HG03064 (cell line): ENCODE results near the gene EEF1G.
"Not testable (repeated sequence)": the region's sequence is repeated elsewhere in the genome, so short reads cannot be mapped to it uniquely, and the experiment has no call there.

Experiments
- ATAC-seq: cut with Tn5 transposase; IDR thresholded peaks from one replicate; pipeline ENCODE4 v1.9.1; 2021; ENCODE audit warnings: low read depth; ENCODE audit not compliant: unreplicated experiment

Gene EEF1G

GRCh38 chr11:62580959-62581715 lies 7.4 kb upstream of the EEF1G start:
- no peak for ATAC-seq

- no peak for ATAC-seq
Measured at GRCh38 chr11:62579252-62579651, 5.6 kb upstream of the EEF1G start.

GRCh38 chr11:62578541-62578940 lies 4.8 kb upstream of the EEF1G start:
- ATAC-seq = no peak

- ATAC-seq = no peak
Measured at GRCh38 chr11:62577046-62577714, 3.5 kb upstream of the EEF1G start.

GRCh38 chr11:62575837-62576236 lies 2.1 kb upstream of the EEF1G start:
- no peak for ATAC-seq

DNA sequence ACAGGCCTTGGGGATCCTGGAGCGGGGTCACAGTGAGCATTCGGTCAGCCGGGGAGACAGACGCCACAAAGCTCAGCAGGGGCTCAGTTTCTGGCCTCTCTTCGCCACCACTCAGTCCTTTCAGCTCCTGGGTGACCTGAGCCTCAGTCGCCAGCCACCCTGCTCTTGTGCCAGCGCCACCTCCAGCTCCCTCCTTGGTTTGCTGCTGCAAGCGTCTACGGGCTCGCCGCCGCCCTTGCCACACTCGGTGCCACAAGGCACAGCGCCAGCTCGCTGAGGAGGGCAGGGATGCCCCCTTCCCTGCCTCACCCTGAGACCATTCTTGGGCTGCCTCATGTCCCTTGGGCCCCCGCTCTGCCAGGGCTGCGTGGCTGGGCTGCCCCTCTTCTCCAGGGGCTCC lies 1.5 kb upstream of the EEF1G start:
- no peak for ATAC-seq

DNA sequence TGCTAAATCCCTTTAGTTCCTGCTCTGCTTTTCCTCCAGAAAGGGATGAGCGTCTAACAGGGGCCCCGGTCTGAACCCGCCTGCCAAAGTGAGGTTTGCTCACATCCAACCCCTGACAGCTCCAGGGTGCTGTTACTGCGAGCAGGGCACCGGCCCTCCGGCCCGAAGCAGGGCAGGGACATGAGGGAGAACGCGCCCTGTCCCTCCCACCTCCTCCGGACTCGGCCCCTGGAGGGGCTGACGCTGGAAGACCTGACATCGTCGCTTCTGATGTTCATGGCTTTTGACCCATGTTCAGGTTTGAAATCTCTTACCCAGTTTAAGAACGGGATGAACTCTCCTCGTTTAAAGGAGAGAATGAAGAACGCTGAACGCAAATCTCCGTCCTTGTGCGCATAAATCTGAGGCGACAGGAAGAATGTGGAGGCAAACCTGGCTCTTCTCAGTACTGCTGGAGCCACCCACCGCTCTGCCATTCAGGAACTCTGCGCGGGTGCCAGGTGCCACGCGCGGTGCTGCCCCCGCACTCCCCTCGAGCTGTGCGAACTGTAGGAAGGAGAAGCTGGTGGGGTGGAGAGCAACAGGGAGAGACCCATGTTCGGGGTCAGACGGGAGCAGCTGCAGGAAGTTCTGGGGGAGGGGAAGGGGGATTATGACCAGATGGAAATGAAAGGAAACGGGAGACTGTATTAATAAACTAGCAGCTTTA lies 826 bp upstream of the EEF1G start:
- peak; percentile 9 for ATAC-seq

- ATAC-seq = no peak
Measured at GRCh38 chr11:62573006-62573591, 592 bp downstream of the EEF1G start.

DNA sequence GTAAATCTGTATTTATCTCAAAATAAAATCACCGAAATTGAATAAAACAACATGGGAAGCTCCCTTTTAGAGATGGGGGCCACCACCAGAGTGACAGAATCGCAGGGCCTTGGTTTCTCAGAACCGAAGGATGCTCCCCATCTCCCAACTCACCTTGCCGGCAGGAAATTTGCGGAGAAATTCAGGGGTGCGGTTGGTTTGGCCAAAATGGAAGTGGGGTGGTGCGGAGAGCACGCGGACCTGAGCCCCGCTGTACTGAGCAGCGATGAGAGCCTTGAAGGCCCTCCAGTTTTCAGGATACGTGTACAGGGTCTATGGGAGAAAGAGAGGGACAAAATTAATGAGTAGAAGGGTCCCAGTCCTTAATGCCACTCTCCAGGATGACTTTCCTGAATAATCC lies 1.3 kb downstream of the EEF1G start:
- no peak for ATAC-seq

DNA sequence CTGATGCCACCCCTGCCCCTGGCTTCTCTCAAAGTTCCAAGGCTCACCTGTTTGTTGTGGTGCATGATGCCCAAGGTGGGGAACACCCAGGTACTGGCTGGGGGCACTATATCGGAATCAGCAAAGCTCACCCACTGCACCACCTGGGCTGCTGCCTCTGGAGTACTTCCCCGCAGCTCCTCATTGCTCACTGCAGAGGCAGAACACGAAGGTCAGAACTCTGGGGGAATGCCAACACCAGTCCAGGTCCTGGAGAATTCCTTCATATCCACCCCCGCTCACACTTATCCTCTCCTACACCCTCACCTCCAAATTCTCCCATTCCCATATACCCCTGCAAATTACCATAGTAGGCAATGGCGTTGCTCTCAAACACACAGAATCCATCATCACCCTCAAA lies 2.2 kb downstream of the EEF1G start:
- ATAC-seq = not testable (repeated sequence)

GRCh38 chr11:62570903-62571302 lies 2.8 kb downstream of the EEF1G start:
- ATAC-seq = not testable (repeated sequence)

DNA sequence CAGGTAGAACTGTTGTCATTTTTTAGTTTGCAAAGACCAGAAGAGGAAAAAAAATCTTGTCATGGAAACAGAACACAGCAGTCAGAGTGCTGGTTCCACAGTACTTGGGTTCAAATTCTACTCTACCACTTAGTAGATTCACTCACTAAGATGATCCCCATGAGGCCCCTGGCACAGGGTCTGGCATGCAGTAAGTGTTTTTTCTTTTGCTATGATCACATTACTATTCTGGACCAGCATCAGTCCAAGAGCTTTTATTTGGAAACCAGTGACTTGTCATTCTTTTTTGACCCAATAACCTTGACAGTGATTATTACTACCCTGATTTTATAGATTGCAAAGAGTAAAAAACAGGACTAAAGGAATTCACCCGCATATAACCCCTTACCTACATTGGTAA lies 4.1 kb downstream of the EEF1G start:
- no peak for ATAC-seq

DNA sequence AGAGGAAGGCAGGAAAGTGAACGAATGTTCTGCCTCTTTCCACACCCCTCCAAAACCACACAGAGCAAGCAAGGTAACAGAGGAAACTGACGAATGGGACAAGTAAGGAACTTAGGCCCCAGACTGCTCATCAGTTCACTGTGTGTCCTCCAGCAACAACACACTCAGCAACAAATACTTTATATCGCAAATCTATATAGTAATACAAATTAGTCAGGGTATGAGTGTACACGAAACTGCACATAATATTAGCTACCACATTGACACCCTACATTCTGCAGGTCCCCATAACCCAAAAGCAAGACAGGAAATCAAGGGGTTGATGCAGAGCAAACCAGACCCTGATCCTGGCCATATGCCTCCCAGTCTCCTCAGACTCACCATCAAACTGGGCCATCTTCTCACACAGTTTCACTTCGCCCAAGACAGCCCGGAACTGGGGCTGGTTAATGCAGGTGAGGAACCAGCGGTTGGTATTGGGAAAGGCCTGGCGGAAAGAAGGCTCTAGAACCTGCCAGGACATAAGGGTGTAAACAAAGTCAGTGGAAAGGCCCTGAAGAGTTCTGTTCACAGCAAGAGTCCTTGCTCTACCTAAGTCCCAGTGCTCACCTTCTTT lies 6.6 kb downstream of the EEF1G start:
- ATAC-seq = no peak

DNA sequence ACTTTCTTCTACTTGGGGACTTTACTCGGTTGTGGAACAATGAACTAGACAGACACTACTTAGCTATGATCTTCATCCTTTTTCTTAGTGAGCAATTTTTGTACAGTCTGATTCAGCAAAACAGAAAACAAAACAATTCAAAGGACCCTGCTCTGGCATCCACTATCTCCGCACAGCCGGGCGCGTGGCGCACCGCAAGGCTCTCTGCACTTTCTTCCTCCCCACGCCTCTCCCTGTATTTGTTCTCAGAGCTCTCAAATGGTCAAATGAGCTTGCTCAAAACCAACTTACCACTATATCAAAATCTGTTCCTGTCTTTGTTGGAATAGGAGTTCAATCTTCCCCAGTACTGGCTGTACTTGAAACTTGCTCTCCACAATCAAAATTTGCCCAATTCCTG lies 7.4 kb downstream of the EEF1G start:
- no peak for ATAC-seq

DNA sequence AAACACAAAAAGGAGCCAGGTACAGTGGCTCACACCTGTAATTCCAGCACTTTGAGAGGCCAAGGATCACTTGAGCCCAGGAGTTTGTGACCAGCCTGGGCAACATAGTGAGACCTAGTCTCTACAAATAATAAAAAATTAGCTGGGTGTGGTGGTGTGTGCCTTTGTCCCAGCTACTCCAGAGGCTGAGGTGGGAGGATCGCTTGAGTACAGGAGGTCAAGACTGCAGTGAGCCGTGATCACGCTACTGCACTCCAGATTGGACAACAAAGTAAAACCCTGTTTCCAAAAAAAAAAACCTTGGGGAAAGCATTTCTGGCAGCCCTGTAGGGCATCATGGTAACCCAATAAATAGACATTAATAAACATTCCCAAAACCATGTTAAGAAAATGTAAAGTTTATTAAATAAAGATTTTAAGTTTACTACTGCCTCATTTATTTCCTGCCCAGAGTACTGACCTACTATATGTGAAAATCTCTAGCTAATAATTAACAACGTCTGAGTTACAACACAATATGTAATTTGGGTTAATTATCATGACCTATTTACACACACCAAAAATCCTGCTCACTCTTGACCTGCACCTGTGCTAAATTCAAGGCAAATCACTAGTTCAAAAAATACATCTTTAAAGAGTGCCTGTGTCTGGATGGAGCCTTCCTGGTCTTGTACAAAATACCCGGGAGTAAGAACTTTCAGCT lies 8.4 kb downstream of the EEF1G start:
- no peak for ATAC-seq

GRCh38 chr11:62561677-62562230 lies 11.9 kb downstream of the EEF1G start:
- ATAC-seq = not testable (repeated sequence)

- no peak for ATAC-seq
Measured at GRCh38 chr11:62560566-62561103, 13.1 kb downstream of the EEF1G start.

- not testable (repeated sequence) for ATAC-seq
Measured at GRCh38 chr11:62559626-62560025, 14.1 kb downstream of the EEF1G start.

DNA sequence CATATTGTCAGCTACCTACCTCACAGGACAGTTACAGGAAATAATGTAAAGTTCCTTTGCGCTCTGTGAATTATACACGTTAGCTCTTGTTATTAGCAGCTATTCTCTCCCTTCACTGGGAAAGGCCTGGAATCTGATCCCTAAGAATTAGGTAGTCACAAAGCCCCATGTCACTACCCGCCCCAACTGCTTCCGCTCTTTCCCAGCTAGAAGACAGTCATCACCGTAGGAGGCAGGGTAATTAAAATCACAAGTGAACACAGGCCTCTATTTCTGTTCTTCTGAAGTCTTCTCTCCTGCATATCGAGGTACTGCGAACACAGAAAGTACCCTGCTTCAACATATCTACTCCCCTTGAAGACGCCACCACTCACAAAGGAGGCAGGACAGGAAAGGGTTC lies 14.5 kb downstream of the EEF1G start:
- no peak for ATAC-seq

DNA sequence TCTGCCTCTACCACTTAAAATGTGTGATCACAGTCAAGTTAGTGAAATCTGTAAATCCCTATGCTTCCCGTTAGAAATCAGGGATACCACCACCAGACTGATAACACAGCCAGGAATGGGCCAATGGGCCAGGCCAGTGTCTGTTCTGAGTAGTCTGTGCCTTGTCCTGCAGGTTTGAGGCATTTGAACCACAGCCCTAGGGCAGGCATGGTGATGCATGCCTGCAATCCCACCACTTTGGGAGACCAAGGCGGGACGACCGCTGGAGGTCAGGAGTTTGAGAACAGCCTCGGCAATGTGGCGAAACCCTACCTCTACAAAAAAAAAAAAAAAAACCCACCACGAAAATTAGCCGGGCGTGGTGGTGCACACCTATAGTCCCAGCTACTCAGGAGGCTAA lies 15.0 kb downstream of the EEF1G start:
- no peak for ATAC-seq
